GM21367 (cell line): ENCODE measurements around the gene PAXX.

Experiments
- ATAC-seq: cut with Tn5 transposase; IDR thresholded peaks from one replicate; pipeline ENCODE4 v1.9.1; 2021; ENCODE audit not compliant: unreplicated experiment

Gene PAXX

GRCh38 chr9:137015976-137016375 lies 23.8 kb downstream of the PAXX start:
- ATAC-seq: no peak

- no peak for ATAC-seq
Measured at GRCh38 chr9:137016436-137016835, 24.2 kb downstream of the PAXX start.

- no peak for ATAC-seq
Measured at GRCh38 chr9:137017071-137017470, 24.8 kb downstream of the PAXX start.

- no peak for ATAC-seq
Measured at GRCh38 chr9:137017791-137018497, 25.7 kb downstream of the PAXX start.

GRCh38 chr9:137018761-137019559 lies 26.7 kb downstream of the PAXX start:
- ATAC-seq: no peak

- no peak for ATAC-seq
Measured at GRCh38 chr9:137019891-137020683, 27.9 kb downstream of the PAXX start.

GRCh38 chr9:137020771-137021567 lies 28.7 kb downstream of the PAXX start:
- no peak for ATAC-seq

- ATAC-seq: no peak
Measured at GRCh38 chr9:137021568-137021978, 29.4 kb downstream of the PAXX start.

- no peak for ATAC-seq
Measured at GRCh38 chr9:137021979-137022661, 29.9 kb downstream of the PAXX start.

- no peak for ATAC-seq
Measured at GRCh38 chr9:137022662-137023008, 30.4 kb downstream of the PAXX start.

GRCh38 chr9:137023157-137023556 lies 30.9 kb downstream of the PAXX start:
- ATAC-seq: no peak

GRCh38 chr9:137023583-137023991 lies 31.4 kb downstream of the PAXX start:
- no peak for ATAC-seq

- no peak for ATAC-seq
Measured at GRCh38 chr9:137025517-137025966, 33.3 kb downstream of the PAXX start.

- ATAC-seq: no peak
Measured at GRCh38 chr9:137026384-137026783, 34.2 kb downstream of the PAXX start.

- ATAC-seq: no peak
Measured at GRCh38 chr9:137026828-137027227, 34.6 kb downstream of the PAXX start.

GRCh38 chr9:137027369-137028262 lies 35.4 kb downstream of the PAXX start, which contains the start of gene ABCA2:
Gene ABCA2 (minus strand): TSS chr9:137028237. CDS start chr9:137028140, 97 bp downstream.
- ATAC-seq: no peak

- ATAC-seq: no peak
Measured at GRCh38 chr9:137028263-137029057, 36.2 kb downstream of the PAXX start.
